Vagina (tissue), 2 donors: Measurements from ENCODE around the gene EXOC6B. TPM values are rescaled to one million over a fixed set of nuclear protein-coding genes. Genes with fewer than 3 reads are reported as not detected.
A peak's percentile ranks its signal among the peaks of the same experiment; 100 is the strongest.

Experiments used
- DNase-seq, 2 donors: peaks; one replicate each; pipeline ENCODE4 v3.0.0-alpha.2; 2017; ENCODE audit errors: extremely low spot score in 2 of 2
- H3K27ac ChIP-seq: fragments of 200-600 bp; sonication (generic); one replicate; pipeline ENCODE4 v1.5.1; 2019
- H3K27me3 ChIP-seq: fragments of 200-600 bp; sonication (generic); one replicate; pipeline ENCODE4 v1.5.1; 2019
- H3K36me3 ChIP-seq, 2 donors: fragments of 200-600 bp; sonication (generic); one replicate each; pipeline ENCODE4 v1.5.1; 2017 to 2019
- H3K4me1 ChIP-seq: fragments of 200-600 bp; sonication (generic); one replicate; pipeline ENCODE4 v1.5.1; 2019
- H3K4me3 ChIP-seq, 2 donors: fragments of 200-600 bp; sonication (generic); 1 replicate in 1 of 2; 2 replicates in 1 of 2; pipeline ENCODE4 v1.5.1; 2016 to 2019
- H3K9me3 ChIP-seq: fragments of 200-600 bp; sonication (generic); one replicate; pipeline ENCODE4 v1.5.1; 2019
- CTCF ChIP-seq, 3 experiments: fragments of 450-650 bp in 2 of 3; fragments of 200-600 bp in 1 of 3; sonication (generic) in 1 of 3; IDR thresholded peaks; one replicate each; pipeline ENCODE4 v1.5.1; 2017 to 2019; ENCODE audit warnings: antibody characterized with exemption in 3 of 3, mild to moderate bottlenecking in 2 of 3, moderate library complexity in 2 of 3
- POLR2A ChIP-seq, 2 donors: fragments of 450-650 bp; IDR thresholded peaks; one replicate each; pipeline ENCODE4 v1.6.1; 2017; ENCODE audit warnings: antibody characterized with exemption in 2 of 2, mild to moderate bottlenecking in 2 of 2, moderate library complexity in 2 of 2
- POLR2AphosphoS5 ChIP-seq, 2 donors: sonication (generic); formaldehyde crosslinking; IDR thresholded peaks; one replicate each; pipeline ENCODE4 v1.9.0; 2017; ENCODE audit warnings: antibody characterized with exemption in 2 of 2, mild to moderate bottlenecking in 2 of 2, low read depth in 1 of 2; ENCODE audit not compliant: insufficient read depth in 1 of 2
- intact Hi-C: fragments of 100-400 bp; cut with DNase I; formaldehyde crosslinking; loops from one replicate; pipeline ENCODE4 v1.15.1; 2023
- total RNA-seq: library from RNA; depleted of rRNA; stranded (reverse); fragments of >200 nt; gene quantifications from one replicate; pipeline ENCODE4 v1.2.3, GENCODE V29; 2016

Gene EXOC6B
- total RNA-seq, 1 donor from 2014 or later: 41.5 TPM

GRCh38 chr2:72782520-72782919, 43.3 kb downstream of the EXOC6B start:
- no peaks in the 10 kb centered on the region for H3K27me3 ChIP-seq
- no peaks in the 10 kb centered on the region for H3K9me3 ChIP-seq
- H3K36me3 ChIP-seq: no peaks in the 10 kb centered on the region
- no peak for DNase-seq
- H3K27ac ChIP-seq: no peak overlapping the region
- peaks cover 26% of the 10 kb centered on the region for H3K4me1 ChIP-seq
- TF ChIP-seq POLR2A (IDR thresholded peaks at IDR 0.05) (no peak), POLR2AphosphoS5 (IDR thresholded peaks at IDR 0.05; ENCODE audit: insufficient read depth in 1 of 2, low read depth in 1 of 2) (no peak), CTCF (IDR thresholded peaks at IDR 0.05) (no peak)
- H3K4me3 ChIP-seq: no peak overlapping the region
- intact Hi-C loops: no loop called here

- Histone ChIP-seq H3K4me3 (no peak overlapping the region), H3K27me3 (no peaks in the 10 kb centered on the region), H3K4me1 (peaks cover 26% of the 10 kb centered on the region), H3K36me3 (no peaks in the 10 kb centered on the region), H3K27ac (no peak overlapping the region), H3K9me3 (no peaks in the 10 kb centered on the region)
- no peak for DNase-seq
- intact Hi-C loops: no loop called here
- no peak for TF ChIP-seq POLR2AphosphoS5 (IDR thresholded peaks at IDR 0.05; ENCODE audit: insufficient read depth in 1 of 2, low read depth in 1 of 2)
- TF ChIP-seq POLR2A (IDR thresholded peaks at IDR 0.05): no peak
- TF ChIP-seq CTCF (IDR thresholded peaks at IDR 0.05): no peak
Measured at GRCh38 chr2:72781480-72781879, 44.4 kb downstream of the EXOC6B start.

DNA sequence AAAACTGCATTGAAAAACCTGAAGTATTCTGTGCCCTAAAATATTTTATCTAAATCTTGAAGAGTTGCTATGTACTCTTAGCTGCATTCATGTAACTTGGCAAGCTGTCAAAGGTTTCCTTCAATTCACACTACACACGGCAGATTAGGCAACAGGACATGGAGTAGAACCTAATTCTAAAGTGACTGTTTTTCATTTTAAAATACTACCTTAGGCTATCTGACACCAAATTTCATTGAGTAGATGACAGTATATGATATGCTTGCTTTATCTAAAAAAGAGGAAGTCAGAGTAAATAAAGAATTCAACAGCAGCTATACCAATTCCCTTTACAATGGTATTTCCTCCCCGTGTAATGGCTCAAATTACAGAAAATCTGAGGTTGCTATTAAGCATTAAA, 45.4 kb downstream of the EXOC6B start:
- intact Hi-C loops: no loop called here

DNA sequence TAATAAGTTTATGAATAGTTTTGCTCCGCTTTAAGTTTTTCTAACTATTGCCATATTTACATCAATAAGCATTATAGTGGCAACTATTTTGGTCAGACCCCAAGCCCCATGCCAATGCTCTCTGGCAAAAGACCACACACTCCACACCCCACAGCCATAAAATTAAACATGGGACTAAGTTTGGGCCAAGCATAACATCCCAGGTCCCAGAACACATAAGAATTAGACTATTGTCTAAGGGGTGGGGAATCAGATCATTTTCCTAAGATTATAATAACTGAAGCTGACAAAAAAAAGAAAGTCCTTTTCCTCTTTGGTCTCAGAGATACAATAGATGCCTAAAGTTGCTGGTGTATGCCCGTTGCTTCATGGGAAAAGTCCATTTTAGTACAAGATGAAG, 46.3 kb downstream of the EXOC6B start:
- Histone ChIP-seq H3K27ac (no peak overlapping the region), H3K9me3 (no peaks in the 10 kb centered on the region), H3K27me3 (no peaks in the 10 kb centered on the region), H3K4me3 (no peak overlapping the region), H3K36me3 (no peaks in the 10 kb centered on the region), H3K4me1 (peaks cover 26% of the 10 kb centered on the region)
- DNase-seq: no peak
- no peak for TF ChIP-seq POLR2A (IDR thresholded peaks at IDR 0.05)
- no peak for TF ChIP-seq CTCF (IDR thresholded peaks at IDR 0.05)
- TF ChIP-seq POLR2AphosphoS5 (IDR thresholded peaks at IDR 0.05; ENCODE audit: insufficient read depth in 1 of 2, low read depth in 1 of 2): peak in 1 of 2 donors; percentile 33
- intact Hi-C loops: no loop called here

More for the DNA sequence above, 45.4 kb downstream of the EXOC6B start:
- Histone ChIP-seq H3K4me1 (peaks cover 26% of the 10 kb centered on the region), H3K27me3 (no peaks in the 10 kb centered on the region), H3K4me3 (no peak overlapping the region), H3K9me3 (no peaks in the 10 kb centered on the region), H3K36me3 (no peaks in the 10 kb centered on the region), H3K27ac (no peak overlapping the region)
- DNase-seq: no peak
- TF ChIP-seq POLR2AphosphoS5 (IDR thresholded peaks at IDR 0.05; ENCODE audit: insufficient read depth in 1 of 2, low read depth in 1 of 2): no peak
- TF ChIP-seq CTCF (IDR thresholded peaks at IDR 0.05): no peak
- TF ChIP-seq POLR2A (IDR thresholded peaks at IDR 0.05): no peak

DNA sequence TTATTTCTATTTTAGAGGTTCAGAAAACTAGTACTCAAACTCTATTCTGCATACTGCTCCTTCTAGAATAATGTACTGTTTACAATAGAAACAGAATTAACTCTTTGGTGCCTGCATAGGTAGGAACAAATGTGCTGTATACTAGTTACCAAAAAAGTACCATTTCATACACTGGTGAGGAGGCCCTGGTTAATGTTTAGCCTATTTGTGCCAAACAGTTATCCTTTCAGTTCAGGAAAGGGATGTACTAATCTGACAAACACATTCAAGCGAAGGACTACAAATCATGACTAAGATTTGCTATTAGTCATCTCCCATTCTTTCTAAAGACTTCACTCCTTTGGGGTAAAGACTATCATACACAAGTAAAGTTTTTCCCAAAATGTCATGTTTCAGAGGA, 47.4 kb downstream of the EXOC6B start:
- no peak for DNase-seq

More for the DNA sequence above, 47.4 kb downstream of the EXOC6B start:
- Histone ChIP-seq H3K4me1 (peaks cover 26% of the 10 kb centered on the region), H3K36me3 (no peaks in the 10 kb centered on the region), H3K4me3 (no peak overlapping the region), H3K9me3 (no peaks in the 10 kb centered on the region), H3K27ac (no peak overlapping the region), H3K27me3 (no peaks in the 10 kb centered on the region)
- intact Hi-C loops: no loop called here
- no peak for TF ChIP-seq POLR2A (IDR thresholded peaks at IDR 0.05)
- no peak for TF ChIP-seq POLR2AphosphoS5 (IDR thresholded peaks at IDR 0.05; ENCODE audit: insufficient read depth in 1 of 2, low read depth in 1 of 2)
- TF ChIP-seq CTCF (IDR thresholded peaks at IDR 0.05): no peak
